Amniotic stem cell (primary cell): Measurements from ENCODE around the gene SALL1.
A peak's percentile ranks its signal among the peaks of the same experiment; 100 is the strongest.

Experiments
- DNase-seq: peaks from one replicate; lab custom pipeline; 2025; lab: John Stamatoyannopoulos, UW

The SALL1 gene

DNA sequence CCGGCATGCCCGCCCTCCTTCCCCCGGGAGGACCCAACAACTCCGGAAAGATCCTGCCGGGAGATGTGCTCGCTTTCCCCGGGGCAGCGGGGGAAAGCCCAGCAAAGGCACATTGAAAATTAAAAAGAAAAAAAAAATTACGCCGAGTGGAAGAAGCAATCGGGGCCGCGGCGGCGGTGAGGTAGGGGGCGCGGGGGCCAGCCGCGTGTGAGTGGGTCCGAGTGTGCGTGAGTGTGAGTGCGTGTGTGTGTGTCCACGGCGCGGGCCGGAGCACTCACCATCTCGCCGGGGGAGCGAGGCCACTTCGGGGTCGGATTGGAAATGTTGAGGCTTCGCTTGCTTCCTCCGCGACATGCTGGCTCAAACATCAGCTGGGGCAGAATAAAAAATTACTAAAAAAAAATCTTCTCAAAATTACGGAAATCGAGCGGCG, at the start of gene SALL1:
Gene SALL1, minus strand, starts transcription at position 383 of the 433 bp plus-strand sequence. Its CDS starts 29 bp downstream, at position 354.
- no peak for DNase-seq

DNA sequence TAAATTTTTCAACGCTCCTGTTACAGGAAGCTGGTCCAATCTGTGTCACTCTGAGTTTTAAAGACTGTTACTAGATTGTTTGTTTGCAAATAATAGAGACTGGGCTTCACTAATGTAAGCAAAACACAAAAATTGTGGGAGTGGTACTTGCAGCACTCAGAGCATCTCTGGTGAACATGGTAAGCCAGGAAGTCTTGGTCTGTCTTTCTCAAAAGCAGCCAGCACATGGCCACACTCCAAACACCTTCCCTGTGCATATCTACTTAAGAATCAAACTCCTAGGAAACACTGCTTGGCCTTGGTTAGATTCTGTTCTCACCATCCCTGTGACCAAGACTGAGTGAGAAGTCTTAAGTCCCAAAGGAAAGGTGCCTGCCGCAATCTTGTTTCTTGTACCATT, 49.7 kb upstream of the SALL1 start:
- DNase-seq, result no peak

DNA sequence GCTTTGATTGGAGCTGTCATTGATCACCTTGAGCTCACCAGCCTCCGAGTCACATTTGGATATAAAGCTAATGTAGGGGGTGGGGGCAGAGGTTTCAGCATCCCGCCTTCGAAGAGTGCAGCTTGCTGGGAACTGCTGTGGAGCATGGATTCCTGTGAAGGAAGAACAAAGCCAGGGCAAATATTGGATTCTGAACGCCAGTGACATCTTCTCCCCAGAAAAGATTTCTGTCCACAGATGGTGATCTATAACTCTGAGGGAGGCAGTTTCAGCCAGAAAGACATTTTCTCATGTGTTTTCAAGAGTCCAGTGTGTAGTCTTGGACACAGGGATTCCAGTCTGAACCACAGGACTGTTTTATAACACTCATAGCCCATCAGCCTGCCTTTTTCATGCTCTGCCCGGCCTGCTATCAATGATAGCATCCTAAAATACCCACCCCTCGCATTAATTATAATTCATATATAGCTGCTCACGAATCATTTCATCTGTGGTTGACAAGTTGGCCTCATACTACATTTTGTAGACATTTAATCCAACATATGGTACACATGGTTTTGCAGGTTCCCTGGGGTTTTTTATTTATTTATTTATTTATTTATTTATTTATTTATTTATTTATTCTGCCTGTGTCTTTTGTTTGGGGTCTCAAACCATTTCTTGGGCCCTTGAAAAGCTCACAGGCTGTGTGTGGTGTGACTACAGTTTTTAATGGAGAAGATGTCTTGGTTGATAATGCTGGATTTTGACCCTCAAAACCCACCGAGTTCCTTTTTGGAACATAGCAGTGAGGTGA, 47.1 kb upstream of the SALL1 start:
- DNase-seq, result no peak

DNA sequence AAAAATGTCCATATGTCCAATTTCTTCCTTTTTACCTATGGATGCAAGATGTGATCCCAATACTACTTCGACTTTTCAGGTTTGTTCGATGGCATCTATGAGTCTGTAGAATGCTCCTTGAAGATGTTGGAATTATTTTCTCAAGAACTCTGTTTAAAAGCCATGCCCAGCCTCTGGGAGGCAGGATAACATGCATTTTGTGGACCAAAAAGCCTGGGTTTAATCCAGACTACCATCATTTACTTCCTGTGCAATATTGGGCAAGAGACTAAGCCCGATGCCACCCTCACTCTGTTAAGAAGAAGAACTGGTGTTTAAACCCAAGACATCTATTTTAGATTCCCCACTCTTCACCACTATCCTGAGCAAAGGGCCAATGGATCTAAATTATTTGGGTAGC, 42.8 kb upstream of the SALL1 start:
- no peak for DNase-seq

DNA sequence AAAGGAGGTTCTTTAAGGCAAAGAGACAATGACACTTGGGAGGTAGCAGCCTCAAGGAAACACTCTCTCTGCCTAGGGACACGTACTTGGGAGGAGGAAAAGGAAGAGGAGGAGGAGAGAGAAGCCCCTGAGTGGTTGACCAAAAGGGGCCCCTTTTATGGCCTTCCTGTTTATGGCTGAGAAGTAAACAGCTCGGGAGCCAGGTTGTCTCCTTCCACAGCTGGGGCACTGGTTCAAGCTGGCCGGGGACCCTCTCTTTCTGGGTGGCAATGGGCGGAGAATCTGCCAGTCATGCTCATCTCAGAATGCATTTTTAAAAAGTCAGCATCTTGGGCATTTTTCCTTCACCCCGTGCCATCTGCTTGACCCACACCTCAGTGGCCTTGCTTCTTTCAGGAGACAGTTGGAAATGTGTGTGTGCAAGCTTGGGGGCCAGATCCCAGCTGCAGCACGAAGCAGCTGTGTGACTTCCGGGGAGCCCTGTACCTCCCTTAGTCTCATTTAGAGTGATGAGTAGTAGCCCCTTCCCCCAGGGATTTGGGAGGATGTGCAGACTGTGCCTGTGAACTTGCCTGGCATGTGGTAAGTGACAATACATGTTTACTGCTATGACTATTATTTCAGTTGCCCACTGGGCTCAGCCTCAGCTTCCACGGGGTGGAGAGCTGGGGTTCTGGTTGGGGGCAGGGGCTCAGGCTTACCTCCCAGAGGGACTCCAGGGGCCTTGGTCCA, 33.8 kb upstream of the SALL1 start:
- no peak for DNase-seq

- no peak for DNase-seq
Observed at GRCh38 chr16:51181503-51181811, 30.4 kb upstream of the SALL1 start.

DNA sequence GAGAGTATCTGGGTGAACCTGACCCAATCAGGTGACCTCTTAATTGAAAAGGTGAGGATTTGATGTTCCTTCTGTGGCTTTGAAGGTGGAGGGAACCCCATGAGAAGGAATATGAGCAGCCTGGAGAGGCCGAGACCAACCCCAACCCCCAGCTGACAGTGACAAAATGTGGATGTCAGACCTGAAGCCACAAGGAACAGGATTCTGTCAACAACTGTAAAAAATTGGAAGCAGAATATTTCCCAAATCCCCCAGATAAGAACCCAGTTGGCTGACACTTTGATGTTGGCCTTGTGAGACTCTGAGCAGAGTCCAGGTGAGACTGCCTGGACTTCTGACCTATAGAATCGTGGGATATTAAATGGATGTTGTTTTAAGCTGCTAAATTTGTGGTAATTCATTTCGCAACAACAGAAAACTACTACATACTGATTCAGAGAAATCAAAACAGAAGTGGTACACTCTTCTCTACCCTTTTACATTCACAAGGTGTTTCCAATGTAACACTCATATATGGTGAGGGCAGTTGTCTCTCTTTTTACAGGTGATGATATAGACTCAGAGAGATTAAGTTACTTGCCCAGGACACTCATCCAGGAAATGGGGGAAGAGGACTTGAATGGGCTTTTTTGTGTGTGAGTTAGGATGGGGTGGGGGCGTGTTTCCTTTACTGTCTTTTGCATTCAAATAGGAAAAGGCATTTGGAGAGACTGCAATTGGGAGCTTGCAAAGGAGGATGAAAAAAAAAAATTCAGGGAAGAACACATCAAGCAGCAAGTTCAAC, 29.8 kb upstream of the SALL1 start:
- no peak for DNase-seq

DNA sequence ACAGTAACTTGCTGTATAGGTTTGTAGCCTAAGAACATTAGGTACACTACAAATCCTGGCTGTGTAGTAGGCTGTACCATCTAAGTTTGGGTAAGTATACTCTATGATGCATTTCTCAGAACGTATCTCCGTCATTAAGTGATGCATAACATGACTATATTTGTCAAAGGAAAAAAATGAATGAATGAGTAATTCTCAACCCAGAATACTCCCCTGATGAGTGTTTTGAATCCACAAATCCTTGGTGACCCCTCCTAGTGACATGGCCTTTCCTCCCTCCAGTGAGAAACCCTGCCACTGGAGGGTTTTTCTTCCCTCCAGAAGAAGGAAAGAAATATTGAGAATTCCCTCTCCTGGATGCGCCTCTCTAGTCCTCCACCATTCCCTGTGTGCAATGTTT, 24.0 kb upstream of the SALL1 start:
- DNase-seq, result peak; percentile 39

GRCh38 chr16:51172368-51172767, 21.3 kb upstream of the SALL1 start:
- DNase-seq, result no peak

GRCh38 chr16:51168755-51169154, 17.7 kb upstream of the SALL1 start:
- no peak for DNase-seq

DNA sequence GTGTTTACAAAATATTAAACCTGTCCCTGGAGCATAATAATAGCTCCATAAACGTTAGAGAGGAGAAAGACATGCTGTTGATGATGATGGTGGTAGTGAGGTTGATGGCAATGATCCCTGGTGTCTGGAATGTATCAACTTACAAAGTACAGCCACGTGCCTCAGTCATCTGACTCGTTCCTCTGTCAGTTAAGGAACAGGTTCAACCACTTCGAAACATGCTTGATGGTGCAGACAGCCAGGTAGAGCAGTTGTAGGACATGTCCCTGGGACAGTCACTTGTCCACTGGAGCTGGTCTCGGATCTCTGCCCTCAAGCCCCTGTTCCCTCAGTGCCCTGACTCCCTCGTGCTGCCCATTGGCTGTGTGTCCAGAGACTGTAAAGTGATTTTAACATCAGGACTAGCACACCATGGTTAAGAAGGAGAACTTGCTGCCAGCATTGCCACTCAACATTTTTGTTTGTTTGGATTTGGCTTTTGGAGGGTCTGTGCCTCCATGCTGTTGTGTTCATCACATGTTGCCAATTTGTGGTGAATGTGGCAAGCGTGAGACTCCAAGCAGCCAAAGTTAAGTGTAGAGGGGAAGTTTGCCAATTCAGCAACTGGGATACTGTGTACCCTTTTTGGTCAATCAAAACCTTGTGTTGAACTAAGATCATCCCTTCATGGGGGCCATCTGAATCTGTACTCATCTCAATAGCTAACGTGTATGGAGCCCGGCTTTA, 16.3 kb upstream of the SALL1 start:
- DNase-seq, result no peak

DNA sequence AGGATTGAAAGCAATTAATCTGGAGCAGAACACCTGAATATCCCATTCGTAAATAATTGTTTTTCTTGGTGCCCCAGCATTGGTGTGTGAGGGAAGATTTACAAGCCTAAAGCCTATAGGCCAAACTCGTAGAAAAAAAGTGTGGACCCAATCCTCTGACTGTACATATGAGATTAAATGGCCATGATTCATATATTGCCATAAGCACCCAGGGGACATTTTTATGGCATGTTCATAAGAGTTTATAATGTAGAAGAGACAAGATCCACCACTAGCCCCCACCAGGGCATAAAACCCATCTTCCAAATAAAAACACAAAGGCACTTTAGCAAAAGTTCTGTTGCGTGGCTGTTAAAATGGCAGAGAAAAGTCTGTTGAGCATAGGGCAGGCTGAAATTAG, 15.5 kb upstream of the SALL1 start:
- no peak for DNase-seq

- no peak for DNase-seq
Observed at GRCh38 chr16:51166091-51166490, 15.0 kb upstream of the SALL1 start.

DNA sequence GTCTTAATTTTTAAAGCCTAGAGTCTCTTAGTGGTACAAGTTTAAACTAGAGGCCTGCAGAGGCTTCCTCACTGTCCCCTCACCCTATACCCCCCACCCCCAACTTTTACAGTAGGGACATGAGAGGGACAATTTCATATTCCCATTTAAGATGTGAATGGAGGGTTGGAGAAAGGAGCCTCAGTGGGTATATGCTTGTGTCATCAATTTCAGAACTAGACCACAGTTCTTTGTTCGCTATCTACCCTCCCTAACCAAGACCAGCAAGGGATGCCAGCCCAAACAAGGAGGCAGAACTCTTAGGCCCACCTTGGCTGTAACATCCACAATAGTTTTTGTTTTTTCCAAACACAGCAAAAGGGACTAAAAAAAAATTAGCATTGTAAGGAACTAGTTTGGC, 14.0 kb upstream of the SALL1 start:
- DNase-seq, result no peak

DNA sequence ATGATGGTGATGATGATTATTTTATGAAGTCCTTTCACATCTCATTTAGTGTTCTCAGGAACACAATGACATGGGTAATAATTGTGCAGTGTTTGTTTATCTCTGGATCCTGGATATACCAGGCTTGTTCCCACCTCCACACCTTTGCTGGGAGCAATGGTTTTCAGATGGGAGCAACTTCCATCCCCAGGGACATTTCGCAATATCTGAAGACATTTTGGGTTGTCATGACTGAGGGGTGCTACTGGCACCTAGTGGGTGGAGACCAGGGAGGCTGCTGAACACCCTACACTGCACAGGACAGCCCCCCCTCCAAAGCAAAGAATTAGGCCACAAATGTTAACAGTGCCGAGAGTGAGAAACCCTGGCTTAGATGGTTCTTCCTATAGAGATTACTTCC, 13.5 kb upstream of the SALL1 start:
- no peak for DNase-seq

DNA sequence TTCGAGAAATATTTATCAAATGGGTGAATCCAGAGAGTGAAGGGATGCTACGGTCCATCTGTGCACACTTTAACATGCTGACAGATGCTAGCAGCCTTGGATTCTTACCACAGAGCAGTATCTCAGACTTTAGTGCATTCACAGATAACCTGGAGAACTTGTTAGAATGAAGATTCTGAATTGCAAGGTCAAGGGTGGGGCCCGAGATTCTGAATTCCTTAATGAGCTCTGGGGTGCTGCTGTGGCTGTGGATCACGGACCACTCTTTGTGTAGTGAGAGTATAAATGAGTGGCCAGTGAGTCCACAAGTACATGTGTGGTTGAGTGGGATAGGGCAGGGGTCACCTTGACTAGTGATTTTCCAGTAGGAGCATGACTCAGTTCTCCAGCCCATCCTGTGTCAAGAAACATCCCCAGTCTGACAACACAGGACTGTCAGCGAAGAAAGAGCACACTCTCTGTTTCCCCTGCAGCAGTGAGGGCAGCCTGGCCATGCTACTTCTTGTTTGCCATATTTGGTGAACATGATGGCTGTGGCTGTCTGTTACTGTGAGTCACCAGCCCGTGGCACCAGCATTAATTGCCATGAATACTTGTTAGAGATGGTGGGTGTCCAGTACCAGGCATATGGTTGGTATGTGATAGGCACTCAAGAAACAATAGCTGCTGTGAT, 13.0 kb upstream of the SALL1 start:
- no peak for DNase-seq

GRCh38 chr16:51163366-51163765, 12.3 kb upstream of the SALL1 start:
- no peak for DNase-seq

- no peak for DNase-seq
Observed at GRCh38 chr16:51161440-51162195, 10.5 kb upstream of the SALL1 start.

- no peak for DNase-seq
Observed at GRCh38 chr16:51159865-51160264, 8.8 kb upstream of the SALL1 start.

DNA sequence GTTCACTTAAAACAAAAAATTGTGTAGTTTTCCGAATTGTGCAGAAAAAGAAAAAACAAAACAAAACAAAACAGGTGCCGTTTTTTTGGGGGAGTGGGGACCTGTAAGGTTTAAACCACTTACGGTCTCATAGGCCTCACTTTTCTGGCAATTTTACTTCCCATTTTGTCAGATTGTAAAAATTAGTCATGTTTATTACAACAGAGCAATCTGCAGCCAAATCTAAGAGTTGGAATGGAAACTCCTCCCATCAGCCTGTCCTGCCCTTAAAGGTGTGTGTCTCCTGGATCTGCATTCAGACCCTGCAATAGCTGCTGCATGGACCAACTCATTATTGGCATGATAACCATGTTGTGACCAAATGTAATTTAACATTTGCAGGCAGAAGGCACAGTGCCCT, 8.2 kb upstream of the SALL1 start:
- no peak for DNase-seq

DNA sequence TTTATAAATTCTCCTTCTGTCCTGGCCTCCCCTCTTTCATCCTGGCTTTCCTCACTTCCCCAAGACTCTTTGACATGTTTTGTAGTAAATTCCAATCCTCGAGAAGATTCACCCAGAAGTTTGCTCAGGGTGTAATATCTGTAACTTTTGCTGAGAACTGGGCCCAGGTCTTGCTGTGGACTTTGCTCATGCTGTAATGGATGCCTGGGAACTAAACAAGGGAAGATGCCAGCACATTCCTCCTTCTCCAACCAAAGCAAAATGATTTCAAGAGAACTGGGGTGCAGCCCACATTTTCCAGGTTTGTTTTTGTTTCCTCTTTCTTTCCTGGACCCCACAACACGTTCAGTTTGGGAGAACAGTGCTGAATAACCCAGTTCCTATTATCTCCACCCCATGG, 6.6 kb upstream of the SALL1 start:
- DNase-seq, result no peak
